ENCODE measurements around the gene PCNX2. TPM values are rescaled to one million over a fixed set of nuclear protein-coding genes. Genes with fewer than 3 reads are reported as not detected.

PCNX2 gene
- total RNA-seq, 4 donors from 2014 or later = 7.3 to 16.6 (median 12.7) TPM

DNA sequence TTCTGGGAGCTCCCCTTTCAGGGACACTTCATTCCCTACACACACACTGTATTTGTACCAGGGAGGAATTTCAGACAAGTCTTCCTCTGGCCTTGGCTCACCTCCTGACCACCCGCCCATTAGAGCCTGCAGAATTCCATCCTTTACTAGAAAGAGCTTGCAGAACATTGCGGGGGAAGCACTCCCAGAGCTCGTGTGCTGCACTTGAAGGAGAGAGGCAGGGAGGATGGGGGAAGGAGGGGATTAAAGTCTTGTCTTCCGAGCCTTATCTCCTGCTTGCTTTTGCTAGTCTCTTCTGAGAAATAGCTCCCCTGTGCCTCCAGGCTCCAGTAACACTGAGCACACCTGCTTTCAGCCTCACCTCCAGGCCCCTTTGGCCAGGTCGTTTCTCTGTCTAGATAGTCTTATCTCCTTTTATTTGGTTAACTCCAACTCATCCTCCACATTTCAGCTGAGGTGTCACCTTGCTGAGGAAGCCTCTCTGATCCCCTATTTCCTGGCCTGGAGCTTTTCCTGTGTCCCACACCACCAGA is 62.0 kb downstream of the PCNX2 start:
- no peak for ATAC-seq (ENCODE audit: low FRiP score)
- DNase-seq (ENCODE audit: low spot score) = no peak
- TF ChIP-seq, protein P1, sequence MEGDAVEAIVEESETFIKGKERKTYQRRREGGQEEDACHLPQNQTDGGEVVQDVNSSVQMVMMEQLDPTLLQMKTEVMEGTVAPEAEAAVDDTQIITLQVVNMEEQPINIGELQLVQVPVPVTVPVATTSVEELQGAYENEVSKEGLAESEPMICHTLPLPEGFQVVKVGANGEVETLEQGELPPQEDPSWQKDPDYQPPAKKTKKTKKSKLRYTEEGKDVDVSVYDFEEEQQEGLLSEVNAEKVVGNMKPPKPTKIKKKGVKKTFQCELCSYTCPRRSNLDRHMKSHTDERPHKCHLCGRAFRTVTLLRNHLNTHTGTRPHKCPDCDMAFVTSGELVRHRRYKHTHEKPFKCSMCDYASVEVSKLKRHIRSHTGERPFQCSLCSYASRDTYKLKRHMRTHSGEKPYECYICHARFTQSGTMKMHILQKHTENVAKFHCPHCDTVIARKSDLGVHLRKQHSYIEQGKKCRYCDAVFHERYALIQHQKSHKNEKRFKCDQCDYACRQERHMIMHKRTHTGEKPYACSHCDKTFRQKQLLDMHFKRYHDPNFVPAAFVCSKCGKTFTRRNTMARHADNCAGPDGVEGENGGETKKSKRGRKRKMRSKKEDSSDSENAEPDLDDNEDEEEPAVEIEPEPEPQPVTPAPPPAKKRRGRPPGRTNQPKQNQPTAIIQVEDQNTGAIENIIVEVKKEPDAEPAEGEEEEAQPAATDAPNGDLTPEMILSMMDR (IDR thresholded peaks at IDR 0.05) = no peak

DNA sequence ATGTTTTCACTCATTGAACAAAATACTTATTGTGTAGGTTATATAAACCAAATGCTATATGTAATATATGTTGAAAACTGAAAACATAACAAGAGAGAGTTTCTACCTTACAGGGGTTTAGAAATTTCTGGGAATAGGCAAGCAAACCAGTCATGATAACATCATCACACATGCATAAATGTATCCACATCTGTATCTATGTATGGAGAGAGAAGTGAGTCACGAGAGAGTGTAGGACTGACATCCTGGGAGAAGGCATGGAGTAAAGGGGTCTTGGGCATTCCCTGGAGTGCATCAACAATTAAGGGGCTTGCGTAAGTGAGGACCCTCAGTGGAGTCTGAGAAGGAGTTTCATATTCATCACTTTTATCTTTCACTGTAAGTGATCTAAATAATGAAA is 65.5 kb downstream of the PCNX2 start:
- DNase-seq (ENCODE audit: low spot score) = no peak
- no peak for ATAC-seq (ENCODE audit: low FRiP score)
- TF ChIP-seq, protein P1 (IDR thresholded peaks at IDR 0.05) = no peak

DNA sequence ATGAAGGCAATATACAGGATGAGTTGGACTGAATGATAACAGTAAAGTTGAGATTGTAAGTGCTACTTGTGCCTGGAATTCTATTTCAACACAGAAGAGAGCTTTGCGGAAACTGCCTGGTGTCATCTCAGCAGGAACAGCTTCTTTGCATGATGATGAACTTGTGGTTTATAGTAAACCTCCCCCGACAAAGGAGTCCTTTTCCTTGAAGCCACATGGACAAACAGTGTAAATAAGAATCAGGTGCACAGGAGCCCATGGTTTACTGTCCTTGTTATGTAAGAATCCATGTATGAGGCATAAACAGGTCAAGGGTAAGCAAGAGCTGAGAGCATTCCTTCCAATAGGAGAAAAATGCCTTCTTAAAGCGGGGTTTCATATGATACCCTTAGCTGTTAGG is 66.2 kb downstream of the PCNX2 start:
- ATAC-seq (ENCODE audit: low FRiP score) (no peak), DNase-seq (ENCODE audit: low spot score) (no peak)
- TF ChIP-seq, protein P1 (IDR thresholded peaks at IDR 0.05) = no peak

DNA sequence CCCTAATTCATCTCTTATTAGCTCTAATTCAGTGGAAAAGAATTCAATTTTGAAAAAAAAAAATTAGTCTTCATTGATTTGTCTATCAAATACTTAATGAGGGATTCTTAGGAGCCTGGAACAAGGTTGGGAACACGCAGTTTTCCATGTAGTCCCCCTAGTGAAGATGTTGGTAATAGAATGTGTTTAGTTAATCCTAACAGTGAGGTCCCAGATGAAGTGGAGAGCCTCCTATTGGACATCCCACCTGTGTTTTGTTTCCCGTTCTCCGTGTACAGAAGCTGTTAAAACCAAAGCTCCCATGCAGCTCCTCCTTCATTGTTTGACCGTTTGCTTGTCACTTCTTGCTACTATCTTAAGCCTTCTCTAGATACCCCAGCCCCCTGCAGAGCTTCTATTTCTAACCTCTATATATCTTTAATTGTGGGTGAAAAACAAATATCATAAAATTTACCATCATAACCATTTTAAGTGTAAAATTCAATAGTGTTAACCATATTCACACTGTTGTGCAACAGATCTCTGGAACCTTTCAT is 67.5 kb downstream of the PCNX2 start:
- ATAC-seq (ENCODE audit: low FRiP score) = no peak
- DNase-seq (ENCODE audit: low spot score) = no peak
- TF ChIP-seq, protein P1 (IDR thresholded peaks at IDR 0.05) = no peak

DNA sequence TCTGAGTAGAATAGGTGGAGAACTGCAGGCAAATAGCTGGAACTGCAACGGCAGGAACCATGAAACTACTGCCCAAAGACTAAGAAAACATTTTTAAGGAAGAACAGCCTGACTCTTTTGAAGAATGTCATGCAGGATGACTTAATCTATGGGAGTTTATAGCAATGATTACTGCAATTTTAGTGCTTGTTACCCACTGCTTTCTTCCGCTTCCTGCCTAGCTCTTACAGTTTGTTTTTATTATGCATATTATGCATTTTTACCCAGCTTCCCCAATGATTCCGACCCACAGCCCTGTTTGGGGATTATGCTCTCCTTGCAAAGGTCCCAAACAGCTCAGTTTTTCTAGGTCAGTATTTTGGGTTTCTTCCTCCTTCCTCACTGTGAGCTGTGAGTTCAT is 71.2 kb downstream of the PCNX2 start:
- TF ChIP-seq, protein P1 (IDR thresholded peaks at IDR 0.05) = no peak
- DNase-seq (ENCODE audit: low spot score) = no peak
- ATAC-seq (ENCODE audit: low FRiP score) = no peak

DNA sequence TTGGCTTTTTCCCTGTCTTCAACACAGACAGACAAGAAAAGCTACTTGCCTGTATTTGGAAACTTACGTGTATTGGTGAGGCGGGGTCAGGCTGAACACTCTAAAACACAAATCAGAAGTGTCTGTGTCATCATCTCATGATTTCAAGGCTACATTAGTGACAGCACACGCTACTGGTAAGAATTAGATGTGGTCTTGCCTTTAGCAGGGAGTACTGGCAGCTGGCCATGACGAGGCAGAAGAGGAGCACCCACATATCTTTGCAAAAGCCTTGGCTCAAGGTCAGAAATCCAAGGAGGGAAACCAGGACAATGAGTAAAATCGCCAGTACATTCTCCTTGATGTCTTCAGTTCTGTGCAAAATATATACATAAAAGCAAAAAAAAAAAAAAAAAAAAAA is 77.7 kb downstream of the PCNX2 start:
- no peak for ATAC-seq (ENCODE audit: low FRiP score)
- no peak for DNase-seq (ENCODE audit: low spot score)
- TF ChIP-seq, protein P1 (IDR thresholded peaks at IDR 0.05) = no peak

DNA sequence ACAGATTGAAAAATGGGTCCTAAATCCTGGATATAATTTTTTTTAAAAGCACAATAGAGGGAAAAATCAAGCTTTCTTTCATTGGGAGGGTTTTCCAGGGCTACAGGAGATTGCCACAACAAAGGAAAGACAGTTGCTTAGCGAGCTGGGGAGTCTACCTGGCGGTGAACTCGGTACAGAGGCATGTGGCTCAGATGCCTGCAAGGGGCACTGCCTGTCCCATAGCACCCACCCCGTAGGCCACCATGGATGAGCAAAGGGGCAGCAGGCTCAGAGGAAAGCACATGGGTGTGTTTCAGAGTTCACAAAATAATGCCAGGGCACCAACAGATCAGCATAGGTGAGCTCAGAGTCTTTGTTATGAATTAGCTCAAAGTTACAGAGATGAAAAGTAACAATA is 79.5 kb downstream of the PCNX2 start:
- no peak for ATAC-seq (ENCODE audit: low FRiP score)
- no peak for DNase-seq (ENCODE audit: low spot score)
- TF ChIP-seq, protein P1 (IDR thresholded peaks at IDR 0.05) = no peak
